ENCODE data around the gene ZBTB5.

Gene ZBTB5

DNA sequence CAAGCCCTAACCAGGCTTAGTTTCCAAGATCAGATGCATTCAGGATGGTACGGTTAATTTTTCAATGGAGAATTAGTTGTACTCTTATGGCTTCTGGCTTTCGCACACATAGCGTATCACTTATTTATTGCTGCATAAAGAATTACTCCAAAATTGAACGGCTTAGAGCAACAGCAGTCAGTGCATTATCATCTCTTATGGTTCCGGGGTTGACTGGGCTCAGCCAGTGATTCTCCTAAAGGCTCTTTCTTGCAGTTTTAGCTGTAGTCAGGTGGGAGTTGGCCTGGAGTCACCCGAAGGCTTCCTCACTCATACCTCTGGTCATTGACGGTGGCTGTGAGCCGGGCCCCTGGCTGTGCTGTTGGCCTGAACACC, 43.3 kb downstream of the ZBTB5 start:
- DNase-seq = no peak

DNA sequence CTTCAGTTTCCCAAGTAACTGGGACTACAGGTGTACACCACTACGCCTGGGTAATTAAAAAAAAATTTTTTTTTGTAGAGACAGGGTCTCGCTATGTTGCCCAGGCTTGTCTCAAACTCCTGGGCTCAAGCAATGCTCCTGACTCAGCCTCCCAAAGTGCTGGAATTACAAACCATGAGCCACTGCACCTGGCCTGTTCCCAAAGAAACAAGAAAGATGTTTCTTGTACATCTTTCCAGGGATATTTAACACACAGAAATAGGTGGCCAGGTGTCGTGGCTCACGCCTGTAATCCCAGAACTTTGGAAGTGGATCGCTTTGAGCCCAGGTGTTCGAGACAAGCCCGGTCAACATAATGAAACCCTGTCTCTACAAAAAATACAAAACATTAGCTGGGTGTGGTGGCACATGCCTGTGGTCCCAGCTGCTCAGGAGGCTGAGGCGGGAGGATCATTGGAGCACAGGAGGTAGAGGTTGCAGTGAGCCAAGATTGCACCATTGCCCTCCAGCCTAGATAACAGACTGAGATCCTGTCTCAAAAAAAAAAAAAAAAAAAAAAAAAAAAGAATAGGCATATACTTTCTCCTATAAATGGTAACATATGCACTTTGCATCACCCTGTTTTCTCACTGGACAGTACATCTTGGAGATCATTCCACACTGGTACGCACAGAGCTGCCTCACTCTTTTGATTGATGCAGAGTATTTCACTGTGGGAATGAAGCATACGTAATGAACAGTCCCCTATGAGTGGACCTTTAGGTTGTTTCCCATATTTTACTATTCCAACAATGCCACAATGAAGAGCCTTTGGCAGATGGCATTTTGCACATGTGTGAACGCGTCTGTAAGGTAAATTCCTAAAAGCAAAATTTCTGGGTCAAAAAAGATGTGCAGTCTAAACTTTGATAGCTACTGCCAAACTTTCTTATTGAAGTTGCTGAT, 44.7 kb downstream of the ZBTB5 start:
- DNase-seq = no peak

DNA sequence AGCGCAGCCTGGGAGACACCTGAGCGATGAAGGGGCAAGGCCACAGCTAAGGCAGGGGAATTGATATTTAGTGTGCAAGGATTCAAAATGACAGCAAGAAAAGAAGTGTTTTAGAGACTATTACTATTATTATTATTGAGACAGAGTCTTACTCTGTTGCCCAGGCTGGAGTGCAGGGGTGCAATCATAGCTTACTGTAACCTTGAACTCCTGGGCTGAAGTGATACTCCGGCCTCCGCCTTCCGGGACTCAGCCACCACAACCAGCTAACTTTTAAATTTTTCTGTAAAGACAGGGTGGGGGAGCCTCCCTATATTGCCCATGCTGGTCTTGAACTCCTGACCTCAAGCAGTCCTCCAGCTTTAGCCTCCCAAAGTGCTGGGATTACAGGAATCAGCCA, 46.0 kb downstream of the ZBTB5 start:
- DNase-seq = no peak

DNA sequence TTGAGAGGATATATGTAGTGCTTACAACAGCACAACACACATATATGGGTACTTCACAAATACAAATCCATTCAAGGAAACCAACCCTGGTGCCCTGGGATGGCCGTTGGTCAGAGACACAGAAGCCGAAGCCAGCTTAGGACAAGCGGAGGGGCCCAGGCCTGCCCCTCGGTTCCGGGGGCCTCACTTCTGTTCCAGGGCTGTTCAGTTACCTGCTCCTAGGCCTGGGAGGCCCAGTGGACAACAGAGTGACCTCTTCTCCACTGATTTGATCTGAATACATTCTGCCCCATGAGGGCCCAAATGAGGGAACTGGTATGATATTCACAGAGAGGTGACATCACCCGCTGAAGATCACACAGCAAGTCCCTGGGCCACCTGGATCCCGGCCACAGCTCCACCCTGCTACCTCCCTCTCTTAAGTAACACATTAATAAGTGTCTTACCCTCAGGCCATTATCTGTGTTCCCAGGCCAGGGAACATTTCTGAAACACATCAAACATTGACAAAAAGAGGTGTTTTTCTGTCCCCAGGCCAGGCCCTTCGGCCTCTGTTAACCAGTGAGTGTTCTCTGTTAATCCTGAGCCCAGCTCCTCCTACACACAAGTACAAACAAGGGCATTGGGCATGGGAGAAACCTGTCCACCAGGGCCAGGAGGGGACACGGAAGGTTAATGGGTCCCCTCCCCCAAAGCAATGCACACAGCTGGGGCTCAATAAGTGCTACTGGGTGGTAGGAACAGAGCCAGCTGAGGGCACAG, 47.2 kb downstream of the ZBTB5 start:
- no peak for DNase-seq

DNA sequence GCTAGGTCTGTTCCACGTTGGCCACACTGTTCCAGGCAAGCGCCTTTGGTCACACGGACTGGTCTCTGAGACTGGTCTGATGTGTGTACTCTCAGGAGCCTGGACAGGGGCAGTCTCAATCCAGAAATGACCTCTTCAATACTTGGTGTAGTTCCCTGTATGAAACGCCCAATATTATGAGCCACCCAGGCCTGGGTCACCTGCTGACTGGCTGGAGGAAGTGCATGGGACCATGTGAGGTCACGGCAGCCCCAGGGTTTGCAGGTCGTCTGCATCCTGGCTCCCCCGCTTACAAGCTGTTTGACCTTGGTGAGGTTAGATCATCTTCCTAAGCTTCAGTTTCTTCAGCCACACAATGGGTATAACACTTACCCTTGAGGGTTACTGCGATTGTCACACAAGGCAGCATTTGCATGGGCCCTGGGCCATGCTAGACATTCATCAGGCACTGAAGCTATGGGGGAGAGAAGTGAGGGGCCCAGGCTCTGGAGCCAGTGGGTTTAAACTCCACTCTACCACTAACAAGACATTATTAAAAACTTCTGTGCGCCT, 47.9 kb downstream of the ZBTB5 start:
- no peak for DNase-seq

DNA sequence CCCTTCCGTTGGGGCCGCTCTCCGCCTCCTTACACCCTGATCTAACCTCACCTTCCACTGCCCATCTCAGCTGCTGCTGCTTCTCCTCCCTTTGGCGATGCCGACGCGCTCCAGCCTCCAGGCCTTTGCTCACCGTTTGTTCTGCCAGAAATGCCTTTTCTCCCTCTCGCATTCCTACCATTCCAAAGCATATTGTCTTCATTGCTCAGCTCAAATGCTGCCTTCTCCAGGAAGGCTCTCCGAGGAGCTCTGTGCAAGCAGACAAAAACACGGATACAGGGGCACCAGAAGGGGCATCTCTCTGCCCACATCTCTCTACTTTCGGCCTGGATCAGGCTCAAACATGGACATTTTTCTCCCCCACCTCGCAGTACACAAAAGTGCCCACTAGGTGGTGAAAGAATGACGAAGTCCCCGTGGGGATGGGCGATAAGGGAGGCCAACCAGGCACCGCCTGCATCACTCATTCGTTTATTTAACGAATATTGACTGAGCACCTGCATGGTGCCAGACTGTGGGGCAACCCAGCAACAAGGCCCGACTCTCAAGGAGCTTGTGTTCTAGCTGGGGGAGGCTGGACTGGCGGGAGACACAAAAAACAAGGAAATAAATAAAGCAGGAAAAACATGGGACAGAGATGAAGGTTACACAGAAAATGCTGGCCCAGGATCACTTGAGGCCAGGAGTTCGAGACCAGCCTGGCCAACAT, 50.1 kb downstream of the ZBTB5 start:
- peak; percentile 83 for DNase-seq

DNA sequence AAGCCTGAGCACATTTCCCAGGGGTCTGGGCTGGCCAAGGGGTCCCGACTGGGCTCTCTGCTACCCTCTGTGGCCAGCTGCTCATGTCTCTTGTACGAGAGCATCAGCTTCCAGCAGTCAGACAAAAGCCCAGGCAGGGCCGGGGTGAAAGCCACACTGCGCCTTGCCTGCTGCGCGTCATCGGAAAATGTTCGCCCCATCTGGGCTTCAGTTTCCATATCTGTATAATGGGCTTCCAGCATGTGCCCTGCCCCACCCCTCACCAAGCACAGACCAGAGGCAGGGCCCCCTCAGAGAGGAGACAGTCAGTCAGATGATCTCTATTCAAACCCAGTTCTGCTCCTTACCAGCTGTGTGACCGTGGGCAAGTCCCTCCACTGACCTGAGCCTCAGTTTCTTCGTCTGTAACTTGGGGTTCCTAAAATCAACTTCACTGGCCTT, 50.7 kb downstream of the ZBTB5 start:
- no peak for DNase-seq

DNA sequence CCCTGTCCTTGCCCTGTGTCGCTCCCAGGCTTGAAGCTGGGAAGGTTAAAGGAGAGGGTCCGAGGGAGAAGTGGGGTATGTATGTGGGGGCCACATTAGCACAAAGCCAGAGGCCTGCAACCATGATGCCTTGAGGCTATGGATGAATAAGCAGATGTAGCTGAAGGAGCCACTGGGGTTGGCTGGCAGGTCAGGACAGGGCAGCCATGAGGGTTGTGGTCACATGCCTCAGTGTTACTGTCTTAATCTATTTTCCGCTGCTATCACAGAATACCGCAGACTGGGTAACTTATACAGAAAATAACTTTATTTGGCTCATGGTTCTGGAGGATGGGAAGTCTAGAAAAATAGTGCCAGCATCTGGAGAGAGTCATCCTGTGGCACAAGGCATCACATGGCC, 51.9 kb downstream of the ZBTB5 start:
- no peak for DNase-seq

DNA sequence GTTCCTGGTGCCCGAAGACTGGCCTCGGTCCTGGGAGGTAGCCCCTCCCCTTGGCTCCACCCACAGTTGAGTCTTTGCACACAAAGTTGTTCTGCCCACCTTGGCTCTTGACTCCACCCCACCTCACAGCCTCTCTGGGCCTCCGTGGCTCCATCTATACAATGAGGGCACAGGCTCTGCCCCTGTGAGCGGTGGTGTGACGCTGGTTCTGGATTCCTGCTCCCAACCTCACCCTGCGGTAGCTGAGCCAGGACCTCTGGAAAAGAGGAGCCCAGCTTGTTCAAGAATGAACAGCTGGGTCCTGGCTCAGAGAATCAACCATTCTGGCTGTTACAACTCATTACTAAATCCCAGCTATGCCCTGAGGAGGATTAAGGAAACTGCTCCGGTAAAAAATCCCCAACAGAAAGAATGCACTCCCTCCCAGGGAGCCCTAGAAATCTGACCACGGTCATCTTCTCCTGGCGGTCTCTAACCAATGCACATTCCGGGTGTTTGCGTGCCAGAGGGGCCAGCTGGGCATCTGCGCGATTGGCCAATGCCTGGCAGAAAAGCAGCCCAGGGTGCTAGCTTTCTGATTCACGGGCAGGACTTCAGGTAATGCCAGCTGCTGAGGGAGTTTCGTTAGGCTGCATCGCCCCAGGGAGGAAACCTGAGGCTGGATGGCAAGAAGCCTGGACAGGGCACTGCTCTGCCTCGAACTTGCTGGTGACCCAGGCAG, 52.7 kb downstream of the ZBTB5 start:
- DNase-seq = no peak

DNA sequence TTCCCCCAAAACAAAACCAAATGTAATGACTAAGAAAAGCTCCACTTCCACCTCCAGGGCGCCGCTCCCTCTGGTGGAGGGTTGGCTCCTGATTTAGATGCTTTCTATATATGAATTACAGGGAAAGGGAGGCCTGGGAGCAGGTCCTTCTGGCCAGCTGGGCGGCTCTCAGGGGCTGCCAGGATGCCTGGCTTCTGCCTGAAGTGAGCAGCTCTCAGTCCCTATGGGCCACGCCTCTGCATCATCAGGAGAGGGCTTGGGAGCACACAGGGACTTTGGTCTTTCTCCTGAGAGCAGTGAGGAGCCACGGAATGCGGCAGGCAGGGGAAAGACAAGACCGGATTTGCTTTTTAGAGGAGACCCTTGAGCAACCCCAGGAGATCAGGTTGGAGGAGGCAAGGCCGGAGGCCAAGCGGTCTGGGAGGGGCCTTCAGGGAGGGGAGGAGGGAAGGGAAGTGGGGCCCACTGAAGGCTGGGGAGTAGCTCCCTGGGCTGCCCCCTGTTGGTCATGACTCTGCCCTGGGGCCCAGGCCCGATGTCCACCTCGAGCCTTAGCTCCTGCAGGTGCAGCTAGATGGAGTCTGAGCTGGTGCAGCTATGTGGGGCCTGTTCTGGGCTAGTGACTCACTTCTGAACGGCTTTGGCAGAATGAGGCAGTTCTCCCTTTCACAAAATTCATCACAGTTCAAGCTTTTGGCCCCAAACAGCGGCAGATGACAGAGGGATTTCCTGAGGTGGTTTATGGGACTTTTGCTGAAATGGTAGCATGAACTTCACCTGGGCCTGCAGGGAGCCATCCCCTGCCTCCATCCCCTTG, 54.1 kb downstream of the ZBTB5 start:
- peak; percentile 17 for DNase-seq

DNA sequence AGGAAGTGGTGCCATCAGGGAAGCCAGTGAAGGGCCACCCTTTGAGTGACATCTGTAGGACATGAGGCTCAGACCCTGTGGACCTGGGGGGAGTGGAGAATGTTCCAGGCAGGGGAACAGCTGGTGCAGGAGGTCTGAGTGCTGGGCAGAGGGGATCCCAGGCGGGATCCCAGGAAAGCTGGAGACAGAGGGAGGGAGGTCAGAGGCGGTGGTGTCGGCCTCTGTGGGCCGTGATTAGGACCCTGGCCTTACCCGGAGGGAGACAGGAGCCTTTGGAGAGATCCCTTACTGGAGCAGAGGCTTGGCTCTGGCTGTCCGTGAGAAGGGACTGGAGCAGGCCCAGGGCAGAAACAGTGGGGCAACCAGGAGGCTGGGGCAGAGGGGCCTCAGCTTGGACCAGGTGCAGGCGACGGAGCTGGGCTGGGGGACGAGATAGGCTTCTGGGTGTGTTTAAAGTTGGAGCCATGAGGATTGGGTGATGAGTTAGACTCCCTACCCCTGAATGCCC, 54.8 kb downstream of the ZBTB5 start:
- DNase-seq = no peak

DNA sequence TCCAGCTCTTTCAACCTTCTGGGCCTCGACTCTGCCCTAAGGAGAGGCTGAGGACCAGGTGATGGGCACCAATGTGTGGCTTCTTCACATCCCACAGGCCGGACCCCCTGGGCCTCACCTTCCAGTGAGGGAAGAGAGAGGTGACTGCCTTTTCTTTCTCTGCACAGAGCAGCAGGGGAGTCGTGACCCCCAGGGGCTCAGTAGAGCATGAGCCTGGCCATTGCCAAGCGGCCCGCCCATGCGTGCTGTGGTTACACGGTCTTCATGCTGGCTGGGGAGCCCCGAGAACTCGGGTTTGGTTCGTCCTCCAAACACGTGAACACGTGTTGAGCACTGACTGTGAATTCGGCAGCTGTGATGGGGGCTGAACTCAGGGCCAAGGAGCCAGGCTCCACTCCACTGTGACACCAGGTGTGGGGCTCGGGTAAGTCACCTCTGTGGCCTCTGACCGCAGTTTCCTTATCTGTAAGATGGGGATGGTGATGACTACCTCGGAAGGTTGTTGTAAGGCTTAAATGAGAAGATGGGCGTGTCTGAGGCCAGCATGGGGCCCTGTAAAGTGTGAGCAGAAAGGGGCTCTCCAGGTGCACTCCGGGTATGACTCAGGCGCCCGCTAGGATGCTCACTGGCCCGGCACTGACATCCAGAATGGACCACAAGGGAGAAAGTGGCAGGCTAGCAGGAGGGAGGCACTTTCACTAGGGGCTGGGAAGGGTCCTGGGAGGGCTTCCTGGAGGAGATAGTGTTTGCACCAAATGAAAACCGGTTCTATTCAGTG, 56.1 kb downstream of the ZBTB5 start:
- DNase-seq = peak; percentile 90

DNA sequence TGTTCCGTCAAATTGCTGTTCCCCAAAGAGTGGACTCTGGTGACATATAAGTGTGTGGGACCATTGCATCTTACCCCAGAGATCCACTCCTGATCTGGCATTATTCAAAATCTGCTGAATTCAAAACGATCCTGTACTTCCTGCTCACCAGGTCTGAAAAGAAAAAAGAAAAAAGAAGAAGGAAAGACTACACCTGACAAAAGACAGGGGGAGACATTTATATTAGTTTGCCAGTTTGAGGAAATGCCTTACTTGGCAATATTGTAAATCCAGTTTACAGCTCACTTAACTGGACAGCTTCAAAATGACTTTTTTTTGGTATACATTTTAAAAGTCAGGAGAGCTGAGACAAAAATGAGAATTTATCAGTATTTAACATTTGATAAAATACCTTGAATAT, 57.8 kb downstream of the ZBTB5 start:
- DNase-seq = no peak

DNA sequence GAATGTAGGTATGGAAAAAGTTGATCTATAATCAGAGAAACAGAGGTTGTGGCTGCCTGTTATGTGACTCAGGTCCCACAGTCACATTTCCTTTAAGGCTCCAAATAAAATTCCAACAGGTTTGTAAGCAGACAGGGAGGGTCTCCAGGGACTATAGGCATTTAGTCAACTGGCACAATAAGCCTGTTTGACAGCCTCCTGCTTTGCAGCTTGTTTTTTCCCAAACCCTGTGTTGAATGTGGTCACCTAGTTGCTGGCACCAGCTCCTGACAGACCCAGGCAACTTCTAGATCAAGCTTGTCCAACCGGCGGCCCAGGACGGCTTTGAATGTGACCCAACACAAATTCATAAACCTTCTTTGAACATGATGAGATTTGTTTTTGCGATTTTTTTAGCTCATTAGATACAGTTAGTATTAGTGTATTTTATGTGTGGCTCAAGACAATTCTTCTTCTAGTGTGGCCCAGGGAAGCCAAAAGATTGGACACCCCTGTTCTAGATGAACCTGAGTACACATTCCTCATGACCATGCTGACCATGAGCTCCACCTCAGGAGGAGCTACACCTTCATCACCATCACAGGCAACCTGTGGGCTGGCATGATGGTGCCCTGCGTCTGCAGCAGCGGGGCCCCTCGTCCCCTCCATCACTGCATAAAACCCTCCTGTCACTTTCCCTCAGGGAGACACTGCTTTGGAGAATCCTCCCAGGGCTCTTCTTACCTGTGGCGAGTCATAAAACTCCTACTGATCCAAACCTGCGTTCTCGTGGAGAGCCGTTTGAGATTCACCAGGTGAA, 58.4 kb downstream of the ZBTB5 start:
- DNase-seq = no peak

DNA sequence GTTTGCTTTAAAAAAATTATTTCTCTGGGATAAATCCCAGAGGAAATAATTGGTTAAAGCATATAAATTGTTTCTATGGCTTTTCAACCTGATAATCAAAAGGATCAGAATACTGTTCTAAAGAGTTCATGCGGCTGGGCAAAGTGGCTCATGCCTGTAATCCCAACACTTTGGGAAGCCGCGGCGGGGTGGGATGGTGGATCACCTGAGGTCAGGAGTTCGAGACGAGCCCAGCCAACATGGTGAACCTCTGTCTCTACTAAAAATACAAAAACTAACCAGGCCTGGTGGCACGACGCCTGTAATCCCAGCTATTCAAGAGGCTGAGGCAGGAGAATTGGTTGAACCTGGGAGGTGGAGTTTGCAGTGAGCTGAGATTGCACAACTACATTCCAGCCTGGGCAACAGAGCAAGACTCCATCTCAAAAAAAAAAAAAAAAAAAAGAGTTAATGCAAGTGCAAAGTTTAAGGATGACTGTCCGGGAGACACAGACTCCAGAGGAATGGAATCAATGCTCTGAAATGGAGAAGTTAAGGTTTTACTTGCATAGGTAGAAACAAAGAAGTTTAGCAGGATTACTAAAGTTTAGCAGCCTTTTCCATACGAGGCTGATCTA, 59.4 kb downstream of the ZBTB5 start:
- no peak for DNase-seq

DNA sequence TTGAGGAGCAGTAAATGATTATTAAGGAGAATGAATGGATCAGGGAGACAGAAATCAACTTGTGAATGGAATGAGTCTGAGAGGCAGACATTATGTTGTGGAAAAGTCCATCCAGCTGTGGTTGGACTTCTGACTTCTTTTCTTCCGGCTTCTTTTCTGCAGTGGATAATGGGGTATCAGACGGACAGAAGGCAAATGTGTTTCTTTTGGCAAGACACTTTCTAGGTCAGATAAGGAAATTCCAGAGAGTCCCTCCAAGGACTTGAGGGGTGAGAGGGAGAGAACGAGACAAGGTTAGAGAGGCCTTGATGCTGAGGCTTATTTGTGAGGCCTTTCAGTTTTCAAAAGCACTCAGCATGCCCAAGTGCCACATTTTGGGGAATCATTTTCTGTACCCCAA, 59.9 kb downstream of the ZBTB5 start:
- no peak for DNase-seq

DNA sequence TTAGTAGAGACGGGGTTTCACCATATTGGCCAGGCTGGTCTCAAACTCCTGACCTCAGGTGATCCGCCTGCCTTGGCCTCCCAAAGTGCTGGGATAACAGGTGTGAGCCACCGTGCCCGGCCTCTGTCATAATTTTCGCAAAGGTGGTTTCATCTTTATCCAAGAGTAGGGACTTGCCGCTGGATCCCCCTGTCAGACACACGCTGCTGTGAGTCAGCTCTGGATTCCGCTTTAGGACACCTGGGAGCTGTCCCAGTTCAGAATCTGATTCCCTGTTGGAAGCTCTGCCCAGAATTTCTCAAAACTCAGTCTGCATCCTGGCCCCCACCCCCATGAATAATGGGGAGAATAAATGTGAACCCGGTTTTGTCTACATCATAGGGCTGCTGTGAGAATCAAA, 60.7 kb downstream of the ZBTB5 start:
- no peak for DNase-seq

DNA sequence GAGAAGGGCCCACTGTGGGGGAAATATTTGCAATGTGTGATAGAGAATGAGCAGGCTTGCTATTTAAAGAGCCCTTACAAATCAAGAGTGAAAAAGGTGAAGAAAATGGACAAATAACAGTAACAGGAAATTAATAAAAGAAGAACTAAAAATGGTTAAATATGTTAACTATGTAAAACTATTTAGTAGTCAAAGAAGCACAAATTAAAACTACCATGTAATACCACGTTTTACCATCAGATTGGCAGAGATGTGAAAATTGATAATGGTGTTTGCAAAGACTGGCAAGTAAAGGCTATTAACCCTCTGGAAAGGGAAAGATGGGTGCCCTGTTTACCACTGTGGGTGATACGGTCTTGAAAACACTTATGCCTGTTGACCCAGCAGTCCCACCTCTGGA, 65.9 kb downstream of the ZBTB5 start:
- DNase-seq = no peak

DNA sequence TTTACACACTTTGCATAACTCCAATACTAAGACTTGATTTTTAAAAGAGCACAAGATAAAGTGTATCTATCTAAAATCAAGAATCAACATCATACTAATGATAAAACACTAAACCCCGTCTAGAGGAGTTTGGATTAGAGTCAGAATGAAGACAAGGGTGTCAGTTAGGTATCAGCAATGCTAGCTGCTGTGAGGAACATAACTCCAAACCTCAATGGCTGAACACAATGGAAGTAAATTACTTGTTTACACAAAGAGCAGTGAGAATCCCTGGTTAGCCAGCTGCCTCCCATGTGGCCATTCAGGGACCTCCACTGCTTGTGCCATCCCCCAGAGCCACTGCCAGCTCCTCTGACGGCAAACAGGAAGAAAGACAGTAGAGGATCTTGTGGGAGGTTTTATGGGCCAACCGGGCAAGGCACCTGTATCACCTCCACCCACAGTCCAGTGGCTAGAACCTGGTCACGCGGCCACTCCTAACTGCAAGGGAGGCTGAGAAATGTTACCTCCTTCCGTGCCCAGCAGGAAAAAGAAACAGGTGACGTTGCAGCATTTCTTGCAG, 66.7 kb downstream of the ZBTB5 start:
- DNase-seq = no peak
